ENCODE data around the gene GRAP2.

GRAP2 gene

DNA sequence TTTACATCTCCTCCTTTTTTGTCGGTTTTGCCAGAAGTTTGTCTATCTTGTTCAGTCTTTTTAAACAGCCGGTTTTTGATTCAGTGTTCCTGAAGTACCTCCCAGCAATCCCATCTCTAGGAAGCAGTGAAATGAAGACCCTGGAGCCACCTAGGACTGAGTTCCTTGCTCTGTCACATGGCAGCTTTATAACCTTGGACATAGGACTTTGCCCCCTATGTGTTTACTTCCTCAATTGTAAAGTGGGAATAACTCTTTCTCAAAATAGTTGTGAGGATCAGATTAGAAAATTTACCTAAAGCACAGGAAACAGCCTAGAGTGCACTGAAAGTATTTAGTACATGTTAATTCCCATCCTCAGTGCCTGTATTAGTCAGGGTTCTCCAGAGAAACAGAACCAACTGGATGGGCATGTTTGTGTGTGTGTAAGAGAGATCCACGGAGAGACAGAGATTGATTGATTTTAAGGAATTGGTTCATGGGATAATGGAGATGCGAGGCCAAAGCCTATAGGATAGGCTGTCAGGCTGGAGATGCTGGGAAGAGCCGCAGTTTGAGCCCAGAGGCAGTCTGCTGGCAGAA, 113.9 kb downstream of the GRAP2 start:
- no peak for DNase-seq (ENCODE audit: low read depth)

DNA sequence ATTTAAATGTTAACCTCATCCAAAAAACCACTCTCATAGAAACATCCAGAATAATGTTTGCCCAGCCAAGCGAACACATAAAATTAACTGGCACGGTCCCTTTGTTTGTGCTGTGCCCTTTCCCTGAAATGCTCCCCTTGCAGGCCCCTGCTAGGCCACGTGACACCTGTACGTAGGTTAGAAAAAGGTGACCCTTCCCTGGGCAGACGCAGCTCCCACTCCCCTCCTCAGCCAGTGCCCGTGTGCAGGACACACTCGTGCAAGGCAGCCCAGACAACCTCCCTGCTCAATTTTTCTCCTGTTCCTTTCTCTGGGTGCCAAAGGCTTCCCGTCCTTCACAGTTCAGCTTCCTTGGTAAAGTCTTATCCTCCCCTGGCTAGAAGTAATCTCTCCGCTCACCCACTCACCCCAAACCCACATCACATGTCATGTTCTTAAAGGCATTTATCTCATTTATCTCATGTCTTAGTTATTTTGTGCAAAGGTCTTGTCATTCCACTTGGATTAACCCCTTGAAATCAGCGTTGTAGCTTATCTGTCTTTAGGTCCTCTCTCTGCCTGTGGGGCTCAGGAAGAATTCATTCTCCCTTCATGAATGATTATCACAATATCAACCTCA, 114.6 kb downstream of the GRAP2 start:
- no peak for DNase-seq (ENCODE audit: low read depth)

DNA sequence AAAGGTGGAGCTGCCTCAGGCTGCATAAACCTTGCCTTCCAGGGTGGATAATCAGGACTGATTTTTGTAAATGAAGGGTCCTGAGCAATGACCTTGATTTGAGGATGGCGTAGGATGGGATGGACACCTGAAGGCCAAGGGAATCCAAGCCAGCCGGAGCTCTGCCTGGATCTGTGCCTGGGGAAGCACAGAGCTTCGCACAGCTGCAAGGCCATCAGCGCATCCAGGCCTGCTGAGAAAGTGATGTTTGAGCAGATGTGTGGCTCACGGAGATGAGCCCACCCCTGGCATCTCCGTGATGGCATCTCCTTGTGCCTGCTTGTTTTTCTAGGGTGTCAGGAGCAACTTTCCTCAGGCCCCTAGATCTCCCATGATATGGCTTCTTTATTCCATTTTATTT, 117.2 kb downstream of the GRAP2 start:
- no peak for DNase-seq (ENCODE audit: low read depth)

GRCh38 chr22:40019100-40019499, 118.2 kb downstream of the GRAP2 start:
- no peak for DNase-seq (ENCODE audit: low read depth)

GRCh38 chr22:40020956-40021355, 120.1 kb downstream of the GRAP2 start:
- DNase-seq (ENCODE audit: low read depth) = no peak

- no peak for DNase-seq (ENCODE audit: low read depth)
Measured at GRCh38 chr22:40021401-40022000, 120.6 kb downstream of the GRAP2 start.

DNA sequence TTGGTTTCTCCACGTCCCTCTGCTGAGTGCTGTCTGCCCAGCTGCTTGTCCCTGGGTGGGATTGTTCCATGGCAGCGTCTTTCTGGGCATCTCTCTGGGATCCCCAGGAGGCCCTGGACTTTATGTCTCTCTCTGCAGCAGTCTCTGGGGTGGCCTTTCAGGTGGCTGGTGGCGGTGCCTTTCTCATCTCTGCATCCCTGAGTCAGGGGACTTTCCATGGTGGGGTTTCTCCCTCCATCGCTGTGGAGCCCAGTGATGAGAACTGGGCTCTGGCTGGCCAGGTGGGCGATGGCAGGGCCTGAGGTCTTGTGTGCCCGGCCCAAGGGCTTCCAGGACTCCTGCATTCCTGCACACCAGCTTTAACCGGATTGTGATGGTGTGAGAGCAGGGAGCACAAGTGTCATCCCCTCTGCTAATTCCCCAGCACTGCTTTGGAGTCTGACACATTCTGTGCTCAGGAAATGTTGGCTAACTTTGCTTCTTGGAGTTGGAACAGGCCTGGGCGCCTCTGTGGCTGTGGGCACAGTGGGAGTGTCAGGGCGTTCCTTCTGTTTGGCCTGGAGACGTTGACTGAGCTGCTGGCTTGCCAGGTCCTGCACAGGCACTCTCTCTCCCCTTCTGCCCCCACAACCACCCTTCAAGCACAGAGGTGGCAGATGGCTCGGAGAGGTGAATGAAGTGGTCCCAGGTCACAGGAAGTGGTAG, 121.8 kb downstream of the GRAP2 start:
- no peak for DNase-seq (ENCODE audit: low read depth)
